Stimulated activated CD4-positive, alpha-beta T cell treated with anti-CD3 and anti-CD28 coated beads, Interleukin-4, amount 100 ng/mL, for 24 hours (primary cell): ENCODE results near the gene LILRB1.
"Not testable (repeated sequence)": the region's sequence is repeated elsewhere in the genome, so short reads cannot be mapped to it uniquely, and the experiment has no call there.

Source experiments
- DNase-seq: peaks from one replicate; pipeline ENCODE4 v3.0.0-alpha.2; 2020

LILRB1 gene

GRCh38 chr19:54630262-54630661 is at the start of gene LILRB1:
Gene LILRB1 (plus strand): TSS chr19:54630484. CDS start chr19:54631074, 590 bp downstream.
- not testable (repeated sequence) for DNase-seq

GRCh38 chr19:54586397-54586796 is 43.9 kb upstream of the LILRB1 start:
- DNase-seq: no peak

DNA sequence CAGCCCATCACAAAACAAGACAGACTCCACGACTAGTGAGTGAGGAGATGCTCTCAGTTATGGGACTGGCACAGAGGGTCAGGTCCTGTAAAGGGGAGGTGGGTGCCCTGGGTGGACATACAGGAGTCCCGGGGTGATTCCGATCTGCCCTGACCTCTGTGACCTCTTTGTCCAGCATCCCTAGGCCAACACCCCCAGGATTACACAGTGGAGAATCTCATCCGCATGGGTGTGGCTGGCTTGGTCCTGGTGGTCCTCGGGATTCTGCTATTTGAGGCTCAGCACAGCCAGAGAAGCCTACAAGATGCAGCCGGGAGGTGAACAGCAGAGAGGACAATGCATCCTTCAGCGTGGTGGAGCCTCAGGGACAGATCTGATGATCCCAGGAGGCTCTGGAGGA is 43.3 kb upstream of the LILRB1 start:
- DNase-seq: no peak

DNA sequence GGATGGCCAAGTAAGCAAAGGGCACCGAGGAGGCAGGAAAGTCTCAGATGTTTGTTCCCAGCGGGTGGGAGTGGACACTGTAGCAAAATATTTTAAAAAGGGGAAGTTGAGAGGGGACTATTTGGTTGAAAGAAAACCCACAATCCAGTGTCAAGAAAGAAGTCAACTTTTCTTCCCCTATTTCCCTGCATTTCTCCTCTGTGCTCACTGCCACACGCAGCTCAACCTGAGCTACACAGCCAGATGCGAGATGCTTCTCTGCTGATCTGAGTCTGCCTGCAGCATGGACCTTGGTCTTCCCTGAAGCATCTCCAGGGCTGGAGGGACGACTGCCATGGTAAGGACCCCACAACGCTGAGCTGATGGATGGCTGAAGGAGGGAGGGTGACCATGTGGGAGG is 36.8 kb upstream of the LILRB1 start, which contains the start of gene LILRA1:
Gene LILRA1 (plus strand): TSS at position 188 of the 400 bp plus-strand sequence. CDS start 613 bp downstream, outside the sequence.
- not testable (repeated sequence) for DNase-seq

- not testable (repeated sequence) for DNase-seq
These were observed 36.2 kb upstream of the LILRB1 start for GRCh38 chr19:54593931-54594626.

DNA sequence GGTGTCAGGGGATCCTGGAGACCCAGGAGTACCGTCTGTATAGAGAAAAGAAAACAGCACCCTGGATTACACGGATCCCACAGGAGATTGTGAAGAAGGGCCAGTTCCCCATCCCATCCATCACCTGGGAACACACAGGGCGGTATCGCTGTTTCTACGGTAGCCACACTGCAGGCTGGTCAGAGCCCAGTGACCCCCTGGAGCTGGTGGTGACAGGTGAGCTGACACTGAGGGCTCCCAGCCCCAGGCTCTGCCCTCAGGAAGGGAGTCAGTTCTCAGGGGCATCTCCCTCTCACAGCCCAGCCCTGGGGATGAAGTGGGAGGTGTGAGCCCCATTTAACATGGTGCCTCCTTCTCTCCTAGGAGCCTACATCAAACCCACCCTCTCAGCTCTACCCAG is 35.5 kb upstream of the LILRB1 start:
- no peak for DNase-seq

DNA sequence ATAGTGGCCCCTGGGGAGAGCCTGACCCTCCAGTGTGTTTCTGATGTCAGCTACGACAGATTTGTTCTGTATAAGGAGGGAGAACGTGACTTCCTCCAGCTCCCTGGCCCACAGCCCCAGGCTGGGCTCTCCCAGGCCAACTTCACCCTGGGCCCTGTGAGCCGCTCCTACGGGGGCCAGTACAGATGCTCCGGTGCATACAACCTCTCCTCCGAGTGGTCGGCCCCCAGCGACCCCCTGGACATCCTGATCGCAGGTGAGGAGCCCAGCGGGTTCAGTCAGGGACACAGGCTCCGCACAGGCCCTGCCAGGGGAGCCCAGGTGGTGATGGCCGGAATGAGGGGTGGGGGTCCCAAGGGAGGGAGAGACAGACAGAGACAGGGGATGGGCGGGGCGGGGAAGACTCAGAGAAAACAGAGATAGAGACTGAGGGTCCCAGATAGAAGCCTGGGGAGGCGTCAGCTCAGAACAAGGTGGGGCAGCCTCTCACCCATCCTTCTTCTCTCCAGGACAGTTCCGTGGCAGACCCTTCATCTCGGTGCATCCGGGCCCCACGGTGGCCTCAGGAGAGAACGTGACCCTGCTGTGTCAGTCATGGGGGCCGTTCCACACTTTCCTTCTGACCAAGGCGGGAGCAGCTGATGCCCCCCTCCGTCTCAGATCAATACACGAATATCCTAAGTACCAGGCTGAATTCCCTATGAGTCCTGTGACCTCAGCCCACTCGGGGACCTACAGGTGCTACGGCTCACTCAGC is 34.4 kb upstream of the LILRB1 start:
- not testable (repeated sequence) for DNase-seq

DNA sequence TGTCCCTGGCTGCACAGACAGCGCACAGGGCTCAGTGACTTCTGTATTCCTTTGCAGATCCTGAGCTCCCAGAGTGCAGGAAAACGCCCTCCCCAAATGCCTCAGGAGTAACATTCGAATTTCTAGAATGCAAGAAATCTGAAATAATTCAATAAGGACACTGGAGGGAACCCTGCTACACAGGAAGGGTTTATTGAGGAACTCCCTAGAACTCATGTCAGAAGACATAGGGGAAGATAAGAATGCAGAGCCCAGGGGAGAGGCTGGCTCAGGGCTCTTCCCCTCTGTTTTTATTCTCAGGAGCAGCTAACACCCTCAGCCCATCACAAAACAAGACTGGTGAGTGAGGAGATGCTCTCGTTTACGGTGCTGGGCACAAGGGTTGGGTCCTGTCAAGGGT is 30.1 kb upstream of the LILRB1 start:
- DNase-seq: no peak

DNA sequence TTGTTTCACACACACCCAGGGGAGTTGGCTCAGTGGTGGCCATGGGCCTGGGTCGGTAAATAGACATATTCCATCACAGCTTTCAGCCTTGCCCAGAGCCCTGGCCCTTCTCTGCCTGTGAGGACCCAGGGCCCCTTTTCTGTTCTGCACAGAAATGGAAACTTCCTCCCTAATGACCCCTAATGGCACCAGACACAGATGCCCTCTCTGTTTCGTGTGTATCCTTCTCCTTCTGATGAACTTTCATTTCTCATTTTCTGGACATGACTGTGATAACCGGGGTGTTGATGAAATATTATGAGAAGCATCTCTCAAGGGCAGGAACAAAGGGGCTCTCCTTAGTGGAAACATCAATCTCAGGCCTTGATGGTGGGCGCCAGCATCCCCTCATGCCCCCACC is 24.1 kb upstream of the LILRB1 start:
- DNase-seq: no peak

- DNase-seq: no peak
These were observed 23.1 kb upstream of the LILRB1 start for GRCh38 chr19:54606891-54607784.

- no peak for DNase-seq
These were observed 22.5 kb upstream of the LILRB1 start for GRCh38 chr19:54607785-54608150.

DNA sequence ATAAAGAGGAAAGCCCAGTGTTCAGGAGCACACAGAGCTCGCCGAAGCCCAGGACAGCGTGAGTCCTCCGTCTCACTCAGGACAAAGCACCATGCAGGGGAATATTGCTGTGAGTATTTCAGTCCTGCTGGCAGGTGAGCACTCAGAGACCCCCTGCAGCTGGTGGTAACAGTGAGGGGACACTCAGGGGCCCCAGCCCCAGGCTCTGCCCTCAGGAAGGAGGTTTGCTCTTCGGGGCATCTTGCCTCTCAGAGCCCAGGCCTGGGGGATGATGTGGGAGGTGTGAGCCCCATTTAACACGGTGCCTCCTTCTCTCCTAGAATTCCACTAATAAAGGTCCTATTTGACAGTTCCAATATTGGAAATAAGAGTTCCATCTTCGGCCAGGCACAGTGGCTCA is 22.1 kb upstream of the LILRB1 start:
- no peak for DNase-seq

DNA sequence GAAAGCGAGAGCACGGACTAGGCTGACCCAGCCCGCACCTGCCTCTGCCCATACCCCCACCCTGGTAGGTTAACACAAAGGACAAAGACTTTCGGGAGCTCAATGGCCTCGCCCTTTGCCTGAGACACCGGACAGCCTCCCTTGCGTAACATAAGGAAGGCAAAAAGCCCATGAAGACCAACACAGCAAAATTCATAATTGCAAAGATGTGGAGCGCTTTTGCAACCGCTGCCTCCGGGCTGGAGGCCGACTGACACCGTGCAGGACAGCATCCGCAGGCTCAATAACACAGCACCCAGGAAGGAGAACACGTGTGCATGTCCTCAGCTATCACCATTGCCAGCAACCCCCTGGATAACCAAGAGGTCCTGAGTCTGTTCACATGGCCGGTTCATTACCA is 21.5 kb upstream of the LILRB1 start:
- DNase-seq: no peak

- no peak for DNase-seq
These were observed 20.9 kb upstream of the LILRB1 start for GRCh38 chr19:54609356-54609791.

DNA sequence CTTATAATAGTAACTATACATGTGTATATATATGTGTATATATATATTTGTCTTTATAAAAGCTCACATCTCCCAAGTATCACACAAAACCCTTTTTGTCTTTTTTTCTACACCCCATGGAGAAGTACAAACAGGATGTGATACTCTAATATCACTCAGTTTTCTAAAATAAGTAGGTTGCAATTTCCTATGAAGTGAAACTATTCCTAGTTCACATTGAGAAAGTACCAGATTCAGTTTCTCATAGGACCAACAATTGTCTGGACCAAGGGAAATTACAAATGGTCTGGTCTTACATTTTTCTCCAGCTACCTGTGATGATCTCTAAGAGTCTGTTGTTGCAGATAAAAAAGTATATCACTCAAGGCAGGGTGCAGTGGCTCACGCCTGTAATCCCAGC is 17.9 kb upstream of the LILRB1 start:
- no peak for DNase-seq

DNA sequence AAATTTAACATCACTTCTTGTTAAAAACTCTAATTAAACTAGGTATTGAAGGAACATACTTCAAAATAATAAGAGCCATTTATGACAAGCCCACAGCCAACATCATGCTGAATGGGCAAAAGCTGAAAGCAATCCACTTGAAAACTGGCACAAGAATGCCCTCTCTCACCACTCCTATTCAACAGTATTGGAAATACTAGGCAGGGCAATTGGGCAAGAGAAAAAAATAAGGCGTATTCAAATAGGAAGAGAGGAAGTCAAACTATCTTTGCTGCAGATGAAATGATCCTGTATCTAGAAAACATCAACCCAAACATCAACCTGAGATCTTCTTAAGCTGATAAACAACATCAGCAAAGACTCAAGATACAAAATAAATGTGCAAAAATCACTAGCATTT is 15.6 kb upstream of the LILRB1 start:
- no peak for DNase-seq

DNA sequence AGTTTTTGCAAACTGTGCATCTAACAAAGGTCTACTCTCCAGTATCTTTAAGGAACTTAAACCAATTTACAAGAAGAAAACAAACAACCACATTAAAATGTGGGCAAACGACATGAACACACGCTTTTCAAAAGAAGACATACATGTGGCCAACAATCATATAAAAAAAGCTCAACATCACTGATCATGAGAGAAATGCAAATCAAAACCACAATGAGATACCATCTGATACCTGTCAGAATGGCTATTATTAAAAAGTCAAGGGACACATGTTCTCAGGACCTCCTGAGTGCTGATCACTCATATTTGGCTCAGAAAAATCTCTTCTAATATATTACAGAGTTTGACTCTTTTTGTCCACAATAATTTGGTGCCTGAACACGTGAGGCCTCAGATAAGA is 14.2 kb upstream of the LILRB1 start:
- no peak for DNase-seq

DNA sequence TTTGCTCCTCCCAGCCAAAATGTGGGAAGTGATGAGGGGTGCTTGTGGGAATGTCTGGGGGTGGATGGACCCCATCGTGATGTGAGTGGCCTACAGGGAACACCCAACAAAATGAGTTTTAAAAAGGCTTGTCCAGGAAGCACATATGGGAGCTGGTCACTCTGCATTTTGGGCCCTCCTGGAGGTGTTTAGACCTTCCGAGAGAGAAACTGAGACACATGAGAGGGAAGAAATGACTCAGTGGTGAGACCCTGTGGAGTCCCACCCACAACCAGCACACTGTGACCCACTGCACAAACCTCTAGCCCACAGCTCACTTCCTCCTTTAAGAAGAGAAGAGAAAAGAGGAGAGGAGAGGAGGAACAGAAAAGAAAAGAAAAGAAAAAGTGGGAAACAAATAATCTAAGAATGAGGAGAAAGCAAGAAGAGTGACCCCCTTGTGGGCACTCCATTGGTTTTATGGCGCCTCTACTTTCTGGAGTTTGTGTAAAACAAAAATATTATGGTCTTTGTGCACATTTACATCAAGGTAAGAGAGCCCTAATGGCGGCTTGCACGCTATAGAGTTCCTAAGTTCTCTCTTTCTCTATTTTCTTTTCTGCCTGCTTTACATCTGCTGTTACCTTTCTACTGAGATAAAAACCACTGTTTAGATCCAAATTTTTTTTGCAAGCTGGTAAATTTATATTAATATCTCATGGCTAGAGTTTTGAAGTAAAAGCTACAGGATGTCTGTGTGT is 13.3 kb upstream of the LILRB1 start:
- no peak for DNase-seq

DNA sequence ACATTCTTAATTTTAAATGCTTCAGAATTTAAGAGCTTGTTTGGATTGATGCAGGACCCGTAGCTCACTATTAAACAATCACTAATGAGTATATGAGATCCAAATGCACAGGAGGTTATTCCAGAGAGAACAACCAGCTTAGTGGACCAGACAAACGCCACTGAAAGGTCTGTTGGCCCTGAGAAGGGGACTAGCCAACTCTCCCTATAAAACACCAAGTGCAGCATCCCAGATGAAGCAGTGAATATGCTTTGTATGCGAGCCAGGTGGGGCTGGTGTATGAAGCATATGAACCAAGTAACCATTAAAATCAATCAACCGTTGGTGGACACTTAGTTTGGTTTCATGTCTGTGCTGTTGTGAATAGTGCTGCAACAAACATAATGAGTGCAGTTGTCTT is 9.8 kb upstream of the LILRB1 start:
- no peak for DNase-seq

DNA sequence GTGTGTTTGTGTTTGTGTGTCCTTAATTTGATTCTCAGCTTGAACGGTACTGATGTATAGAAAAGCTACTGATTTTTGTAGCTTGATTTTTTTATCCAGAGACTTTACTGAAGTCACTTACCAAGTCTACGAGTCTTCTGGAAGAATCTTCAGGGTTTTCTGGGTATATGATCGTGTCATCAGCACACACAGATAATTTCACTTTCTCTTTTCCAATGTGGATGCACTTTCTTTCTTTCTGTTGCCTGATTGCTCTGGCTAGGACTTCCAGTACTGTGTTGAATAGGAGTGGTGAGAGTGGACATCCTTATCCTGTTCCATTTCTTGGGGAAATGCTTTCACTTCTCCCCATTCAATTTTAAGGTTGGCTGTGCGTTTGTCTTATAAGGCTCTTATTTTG is 7.9 kb upstream of the LILRB1 start:
- DNase-seq: no peak

DNA sequence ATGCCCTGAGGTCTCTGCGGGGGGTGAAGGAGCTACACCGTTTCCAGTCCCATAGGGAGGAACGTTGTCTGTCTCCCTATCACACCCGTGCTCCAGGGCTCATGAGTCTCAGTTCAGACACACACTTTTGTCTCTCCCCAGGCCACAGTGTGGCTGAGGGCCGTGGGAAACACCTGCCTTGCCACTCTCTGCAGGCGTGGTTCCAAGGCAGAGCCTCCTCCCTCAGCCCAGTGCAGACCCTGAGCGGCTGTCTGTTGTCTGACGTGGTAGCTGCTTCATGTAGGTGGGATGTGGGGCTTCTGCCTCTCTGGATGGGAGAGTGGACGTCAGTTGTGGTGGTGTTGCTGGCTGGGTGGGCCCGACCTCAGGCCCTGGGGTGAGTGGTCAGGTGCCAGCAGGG is 6.0 kb upstream of the LILRB1 start:
- DNase-seq: not testable (repeated sequence)

- not testable (repeated sequence) for DNase-seq
These were observed 5.2 kb upstream of the LILRB1 start for GRCh38 chr19:54624934-54625730.
